Tibial nerve (tissue), 3 donors: ENCODE results near the gene RNF207.

Source experiments
- CTCF ChIP-seq, 5 experiments: fragments of 200-600 bp in 3 of 5; fragments of 450-650 bp in 2 of 5; sonication (generic) in 3 of 5; IDR thresholded peaks; one replicate each; pipeline ENCODE4 v1.5.1; 2016 to 2019; ENCODE audit warnings: antibody characterized with exemption in 5 of 5, mild to moderate bottlenecking in 3 of 5, moderate library complexity in 2 of 5
- POLR2A ChIP-seq, 2 donors: fragments of 450-650 bp; IDR thresholded peaks; one replicate each; pipeline ENCODE4 v1.6.1; 2017; ENCODE audit warnings: antibody characterized with exemption in 2 of 2, mild to moderate bottlenecking in 2 of 2, moderate library complexity in 2 of 2

- TF ChIP-seq CTCF (IDR thresholded peaks at IDR 0.05) (no peak), POLR2A (IDR thresholded peaks at IDR 0.05) (no peak)
These were observed 35.4 kb downstream of the RNF207 start for GRCh38 chr1:6241107-6241886.
